Activated CD8-positive, alpha-beta memory T cell treated with anti-CD3 and anti-CD28 coated beads, Interleukin-2, amount 50 U/mL, for 48 hours (primary cell): ENCODE data around the gene NPIPA7.
"Not testable (repeated sequence)": the region's sequence is repeated elsewhere in the genome, so short reads cannot be mapped to it uniquely, and the experiment has no call there.

ENCODE experiments used
- DNase-seq: peaks from one replicate; pipeline ENCODE4 v3.0.0-alpha.2; 2020

The NPIPA7 gene

GRCh38 chr16:16425146-16425545, 46.2 kb downstream of the NPIPA7 start:
- DNase-seq, result not testable (repeated sequence)

DNA sequence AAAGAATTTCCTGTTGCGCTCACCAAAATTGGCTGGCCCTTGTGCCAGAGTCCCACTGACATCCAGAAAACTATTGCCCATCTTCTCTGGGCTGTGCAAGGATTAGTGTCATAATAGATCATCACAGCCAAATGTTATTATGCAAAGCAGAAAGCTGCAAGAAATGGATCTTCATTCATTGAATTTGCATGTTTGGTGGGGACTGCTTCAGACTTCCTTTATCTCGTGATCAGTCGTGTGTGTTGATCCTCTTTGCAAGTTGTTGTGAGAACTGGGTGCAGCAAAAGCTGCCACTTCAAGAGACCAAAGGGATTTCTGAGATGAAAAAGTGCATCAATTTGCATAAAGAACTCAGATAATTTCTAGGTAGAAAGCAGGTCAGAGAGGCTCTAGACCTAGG, 52.2 kb downstream of the NPIPA7 start:
- DNase-seq, result not testable (repeated sequence)

- DNase-seq, result not testable (repeated sequence)
Measured at GRCh38 chr16:16434711-16435110, 55.8 kb downstream of the NPIPA7 start.

GRCh38 chr16:16441401-16441800, 62.5 kb downstream of the NPIPA7 start:
- not testable (repeated sequence) for DNase-seq
